ENCODE data around the gene DRC1.

GRCh38 chr2:26435106-26435505 is 33.4 kb downstream of the DRC1 start:
- no peak for TF ChIP-seq CTCF (IDR thresholded peaks at IDR 0.05)
- no peak for TF ChIP-seq EP300 (IDR thresholded peaks at IDR 0.05; ENCODE audit: low read depth)
- TF ChIP-seq POLR2A (IDR thresholded peaks at IDR 0.05) = no peak
- no peak for TF ChIP-seq POLR2AphosphoS5 (IDR thresholded peaks at IDR 0.05)
